VCaP (cell line): ENCODE data around the gene MICAL1.
A peak's percentile ranks its signal among the peaks of the same experiment; 100 is the strongest.

ENCODE experiments used
- H3K27ac ChIP-seq: fragments of 450-650 bp; 2 replicates; pipeline ENCODE4 v1.5.1; 2017
- CTCF ChIP-seq: fragments of 450-650 bp; conservative IDR thresholded peaks from 2 replicates; pipeline ENCODE4 v1.5.1; 2017; ENCODE audit warnings: mild to moderate bottlenecking, moderate library complexity

The MICAL1 gene

GRCh38 chr6:109445382-109445781, 10.2 kb downstream of the MICAL1 start:
- TF ChIP-seq CTCF, result no peak

DNA sequence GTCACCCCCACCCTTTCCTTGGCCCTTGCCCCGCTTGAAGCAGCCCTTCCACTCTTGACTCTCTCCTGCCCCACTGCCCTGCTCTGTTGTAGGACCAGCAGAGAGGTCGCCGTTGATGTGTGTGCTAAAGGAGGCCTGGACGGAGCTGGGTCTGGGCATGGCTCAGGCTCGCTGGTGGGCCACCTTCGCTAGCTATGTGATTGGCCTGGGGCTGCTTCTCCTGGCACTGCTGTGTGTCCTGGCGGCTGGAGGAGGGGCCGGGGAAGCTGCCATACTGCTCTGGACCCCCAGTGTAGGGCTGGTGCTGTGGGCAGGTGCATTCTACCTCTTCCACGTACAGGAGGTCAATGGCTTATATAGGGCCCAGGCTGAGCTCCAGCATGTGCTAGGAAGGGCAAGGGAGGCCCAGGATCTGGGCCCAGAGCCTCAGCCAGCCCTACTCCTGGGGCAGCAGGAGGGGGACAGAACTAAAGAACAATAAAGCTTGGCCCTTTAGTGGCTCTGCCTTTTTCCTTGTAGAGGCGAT, 12.1 kb downstream of the MICAL1 start:
- H3K27ac ChIP-seq, result no peak overlapping the region
- TF ChIP-seq CTCF, result no peak

More at GRCh38 chr6:109445382-109445781, 10.2 kb downstream of the MICAL1 start:
- H3K27ac ChIP-seq, result no peak overlapping the region

DNA sequence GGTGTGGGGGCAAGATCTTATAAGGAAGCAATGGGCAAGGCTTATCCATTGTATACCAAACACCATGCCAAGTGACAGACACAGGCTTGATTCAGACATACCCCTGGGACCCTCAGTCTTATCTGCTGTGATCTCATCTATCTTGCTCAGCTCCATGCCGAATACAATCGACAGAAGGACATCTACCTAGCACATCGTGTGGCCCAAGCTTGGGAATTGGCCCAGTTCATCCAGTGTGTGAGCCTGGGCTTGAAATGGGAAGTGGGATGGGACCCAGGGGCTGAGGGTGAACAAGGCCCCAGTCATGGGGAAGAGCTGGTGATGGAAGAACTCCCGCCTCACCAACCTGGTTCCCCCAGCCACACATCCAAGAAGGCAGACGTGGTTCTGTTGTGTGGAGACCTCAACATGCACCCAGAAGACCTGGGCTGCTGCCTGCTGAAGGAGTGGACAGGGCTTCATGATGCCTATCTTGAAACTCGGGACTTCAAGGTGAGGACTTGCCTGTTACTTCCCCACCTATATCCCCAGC, 13.1 kb downstream of the MICAL1 start:
- H3K27ac ChIP-seq, result no peak overlapping the region
- TF ChIP-seq CTCF, result no peak

DNA sequence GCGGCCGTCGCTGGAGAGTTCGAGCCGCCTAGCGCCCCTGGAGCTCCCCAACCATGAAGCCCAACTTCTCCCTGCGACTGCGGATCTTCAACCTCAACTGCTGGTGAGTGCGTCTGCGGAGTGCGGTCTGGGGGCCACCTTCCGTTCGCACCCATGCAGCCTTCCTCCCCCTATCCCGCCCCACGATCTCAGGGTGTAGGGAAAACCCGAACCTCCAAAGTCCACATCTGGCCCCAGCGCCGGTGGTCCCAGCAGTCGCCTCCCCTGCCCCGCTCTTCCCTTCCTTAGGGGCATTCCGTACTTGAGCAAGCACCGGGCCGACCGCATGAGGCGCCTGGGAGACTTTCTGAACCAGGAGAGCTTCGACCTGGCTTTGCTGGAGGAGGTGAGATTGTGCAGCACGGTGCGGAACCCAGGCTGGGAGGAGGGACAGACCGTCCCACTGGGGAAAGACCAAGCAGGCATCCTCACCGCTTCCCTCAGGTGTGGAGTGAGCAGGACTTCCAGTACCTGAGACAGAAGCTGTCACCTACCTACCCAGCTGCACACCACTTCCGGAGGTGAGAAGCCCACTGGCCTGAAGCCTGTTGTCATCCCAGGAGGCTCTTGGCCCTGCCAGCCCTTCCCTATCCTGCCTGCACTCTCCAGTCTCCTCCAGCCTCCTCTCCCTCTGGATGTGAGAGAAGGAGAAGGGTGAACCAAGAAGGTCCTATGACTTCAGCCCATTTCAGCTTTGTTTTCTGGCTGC, 14.3 kb downstream of the MICAL1 start:
- TF ChIP-seq CTCF, result peak; percentile 52
- peak overlapping the region; percentile 79 for H3K27ac ChIP-seq

GRCh38 chr6:109440331-109441068, 15.1 kb downstream of the MICAL1 start, which contains the start of the genes PPIL6 and SMPD2:
TSS of gene PPIL6 (minus strand) at chr6:109440628. CDS start at chr6:109440590, 38 bp downstream.
TSS of gene SMPD2 (plus strand) at chr6:109440724. CDS start at chr6:109441122, 398 bp downstream.
- TF ChIP-seq CTCF, result no peak
- peak within 1 kb of the TSS; percentile 79 for H3K27ac ChIP-seq

DNA sequence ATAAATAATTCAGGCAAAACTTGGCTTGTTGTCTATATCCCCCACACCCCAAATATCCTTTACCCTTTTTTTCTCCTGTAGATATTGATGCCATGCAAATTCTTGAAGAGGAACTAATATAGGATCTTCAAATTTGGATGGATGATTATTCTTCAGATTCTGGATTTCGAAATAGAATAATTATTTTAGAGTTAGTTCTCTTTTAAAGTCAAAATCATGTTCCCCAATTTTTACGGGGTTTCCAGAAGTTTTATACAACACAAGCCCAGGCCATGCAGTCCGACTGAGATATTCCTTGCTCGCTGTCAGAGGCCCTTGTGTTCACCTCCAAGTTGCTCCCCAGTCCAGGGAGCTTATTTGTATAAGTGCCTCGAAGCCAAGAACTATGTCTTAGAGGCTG, 19.5 kb downstream of the MICAL1 start:
- no peak overlapping the region for H3K27ac ChIP-seq
- no peak for TF ChIP-seq CTCF

- no peak for TF ChIP-seq CTCF
- no peak overlapping the region for H3K27ac ChIP-seq
Measured at GRCh38 chr6:109434456-109434855, 21.1 kb downstream of the MICAL1 start.
